Stimulated activated CD8-positive, alpha-beta memory T cell treated with anti-CD3 and anti-CD28 coated beads, Interleukin-2, amount 100 ng/mL, for 48 hours (primary cell): ENCODE results near the gene IMMP2L.

ENCODE experiments used
- DNase-seq, 2 donors: peaks; one replicate each; pipeline ENCODE4 v3.0.0-alpha.2; 2020; ENCODE audit warnings: low read depth in 2 of 2

Gene IMMP2L

GRCh38 chr7:111003883-111004282 lies 558.4 kb downstream of the IMMP2L start:
- DNase-seq, result no peak

- no peak for DNase-seq
These were observed 568.0 kb downstream of the IMMP2L start for GRCh38 chr7:110994028-110994967.

DNA sequence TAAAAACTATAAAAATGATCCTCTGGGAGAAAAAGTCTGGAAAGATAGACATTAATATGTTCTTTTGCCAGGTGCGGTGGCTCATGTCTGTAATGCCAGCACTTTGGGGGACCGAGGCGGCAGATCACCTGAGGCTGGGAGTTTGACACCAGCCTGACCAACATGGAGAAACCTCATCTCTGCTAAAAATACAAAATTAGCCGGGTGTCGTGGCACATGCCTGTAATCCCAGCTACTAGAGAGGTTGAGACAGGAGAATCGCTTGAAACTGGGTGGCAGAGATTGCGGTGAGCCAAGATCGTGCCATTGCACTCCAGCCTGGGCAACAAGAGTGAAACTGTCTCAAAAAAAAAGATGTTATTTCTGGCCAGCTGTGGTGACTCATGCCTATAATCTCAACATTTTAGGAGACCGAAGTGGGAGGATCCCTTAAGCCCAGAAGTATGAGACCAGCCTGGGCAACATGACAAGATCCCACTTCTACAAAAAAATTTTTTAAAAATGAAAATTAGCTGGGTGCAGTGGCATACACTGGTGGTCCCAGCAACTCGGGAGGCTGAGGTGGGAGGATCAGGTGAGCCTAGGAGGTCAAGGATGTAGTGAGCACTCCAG lies 573.3 kb downstream of the IMMP2L start:
- no peak for DNase-seq

- DNase-seq, result no peak
These were observed 573.9 kb downstream of the IMMP2L start for GRCh38 chr7:110988348-110988747.

DNA sequence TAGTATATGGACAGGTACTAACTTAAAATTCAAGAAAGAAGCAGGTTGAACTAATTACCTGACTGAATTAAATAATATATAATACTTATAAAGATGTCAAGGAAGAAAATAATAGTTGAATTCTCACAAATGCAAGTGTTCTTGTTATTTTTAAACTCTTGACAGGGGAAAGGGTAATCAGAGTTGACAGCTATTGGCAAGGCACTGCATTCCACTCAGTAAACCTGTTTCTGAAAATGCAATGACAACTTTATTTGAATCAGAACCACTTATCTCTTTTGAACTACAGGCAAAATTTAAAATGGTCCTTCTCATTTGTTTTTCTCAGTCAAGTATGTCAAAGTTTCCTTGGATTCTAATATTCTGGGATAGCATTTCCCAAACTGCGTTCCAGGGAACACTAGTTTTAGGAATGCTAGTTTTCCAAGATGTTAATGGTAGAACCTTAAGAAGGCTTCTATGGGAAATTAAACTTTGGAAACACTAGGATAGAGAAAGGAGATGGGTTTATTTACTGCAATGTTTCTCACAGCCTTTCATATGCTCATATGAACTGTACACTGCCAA lies 575.1 kb downstream of the IMMP2L start:
- DNase-seq, result no peak

DNA sequence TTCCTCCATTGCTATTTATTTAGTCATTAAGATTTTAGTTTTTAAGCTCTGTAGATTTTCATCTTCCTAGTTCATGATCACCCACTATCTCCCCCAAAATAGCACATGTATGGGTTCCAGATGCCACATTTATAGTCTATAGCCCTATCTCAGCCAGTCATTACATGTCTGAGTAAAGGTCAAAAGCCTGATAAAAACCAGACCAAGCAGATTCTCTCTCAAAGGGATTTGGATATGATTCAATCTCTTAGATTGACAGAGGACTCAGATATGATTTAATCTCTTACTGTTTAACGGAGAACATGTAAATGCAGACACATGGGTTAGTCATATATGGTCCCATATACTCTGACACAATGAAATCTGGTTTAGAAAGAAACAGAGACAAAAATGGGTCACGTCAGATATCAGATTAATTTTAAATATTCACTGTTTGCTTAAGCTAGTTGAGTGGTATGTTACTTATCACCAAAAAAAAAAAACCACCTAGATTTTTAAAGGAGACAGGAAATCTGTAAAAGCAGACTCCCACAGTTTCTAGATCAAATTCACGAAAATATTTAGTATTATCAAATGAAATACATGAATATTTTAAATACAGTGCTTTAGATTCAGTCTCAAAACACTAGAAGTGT lies 578.4 kb downstream of the IMMP2L start:
- no peak for DNase-seq

DNA sequence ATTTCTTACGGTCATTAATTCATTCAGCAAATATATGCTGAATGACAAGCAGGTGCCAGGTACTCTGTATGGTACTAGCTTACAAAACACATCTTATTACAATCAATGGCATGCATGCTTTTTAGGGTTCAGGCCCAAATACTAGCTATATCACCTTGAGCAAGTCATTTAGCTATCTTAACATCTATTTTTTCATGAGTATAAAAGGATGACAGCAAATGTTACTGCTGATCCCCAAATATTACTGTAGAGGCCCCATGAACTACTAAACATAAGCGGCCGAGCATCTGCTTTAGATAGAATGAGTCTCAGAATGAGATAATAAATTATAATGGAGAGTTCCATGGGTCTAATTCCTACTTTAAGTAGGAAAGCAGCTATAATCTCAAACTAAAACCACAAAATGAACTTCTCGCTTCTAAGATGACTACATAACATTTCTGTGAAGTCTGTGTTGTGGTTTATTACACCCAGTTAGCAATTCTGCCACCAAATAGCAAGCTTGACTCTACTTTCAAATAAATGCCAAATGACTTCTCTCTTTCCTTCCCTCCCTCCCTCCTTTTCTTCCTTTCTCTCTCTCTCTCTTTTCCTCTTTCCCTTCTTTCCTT lies 585.1 kb downstream of the IMMP2L start:
- DNase-seq, result no peak

DNA sequence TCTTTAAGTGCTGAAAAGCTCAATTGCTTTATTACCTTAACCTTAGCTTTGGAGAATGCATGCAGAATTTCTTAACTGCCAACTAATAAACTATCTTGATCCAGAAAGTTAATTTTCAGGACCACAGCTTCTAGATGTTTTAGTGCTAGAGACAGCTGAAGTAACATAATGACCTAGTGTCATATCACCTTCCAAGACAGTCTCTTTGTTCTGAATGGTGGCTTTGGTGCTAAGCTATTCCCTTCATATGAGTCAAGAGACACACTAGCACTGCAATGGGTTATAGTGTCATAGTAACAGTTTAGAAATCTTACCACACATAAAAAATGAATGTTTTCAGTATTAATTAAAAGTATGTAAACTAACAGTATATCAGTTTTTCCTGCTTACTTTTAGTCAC lies 586.8 kb downstream of the IMMP2L start:
- DNase-seq, result no peak

GRCh38 chr7:110974441-110974840 lies 587.9 kb downstream of the IMMP2L start:
- DNase-seq, result no peak

- no peak for DNase-seq
These were observed 588.9 kb downstream of the IMMP2L start for GRCh38 chr7:110973196-110973990.

DNA sequence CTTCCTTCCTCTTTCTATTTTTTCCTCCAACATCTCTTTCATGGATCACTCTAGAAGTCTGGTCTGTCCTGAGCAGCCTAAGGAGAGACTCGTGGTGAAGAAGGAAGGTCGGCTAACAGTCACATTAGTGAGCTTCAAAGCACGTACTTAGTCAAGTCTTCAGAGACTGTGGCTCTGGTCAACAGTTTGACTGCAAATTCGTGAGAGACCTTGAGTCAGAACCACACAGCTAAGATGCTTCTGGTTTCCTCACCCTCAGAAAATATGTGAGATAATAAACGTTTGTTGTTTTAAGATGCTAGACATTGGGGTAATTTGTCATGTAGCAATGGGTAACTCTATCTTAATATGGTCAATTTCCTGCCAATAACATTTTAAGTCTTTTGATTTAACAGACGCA lies 597.5 kb downstream of the IMMP2L start:
- no peak for DNase-seq

DNA sequence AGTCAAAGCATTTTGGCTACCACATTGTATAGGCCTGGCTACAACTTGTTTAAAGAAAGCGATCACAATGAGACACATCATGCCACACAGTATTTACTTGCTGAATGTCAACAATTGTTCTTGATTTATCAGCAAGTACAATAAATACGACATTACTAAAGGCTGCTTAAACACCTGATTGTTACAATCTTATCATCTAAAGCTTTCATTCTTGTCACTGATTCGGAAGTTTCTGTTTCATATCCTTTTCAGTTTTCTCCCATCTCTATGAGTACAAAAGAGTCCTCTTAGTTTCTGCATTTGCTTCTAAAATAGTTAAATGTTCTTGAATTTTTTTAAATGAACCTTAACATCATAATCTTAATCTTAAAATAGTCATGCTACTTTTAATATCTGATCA lies 599.5 kb downstream of the IMMP2L start:
- no peak for DNase-seq

GRCh38 chr7:110962374-110962773 lies 599.9 kb downstream of the IMMP2L start:
- DNase-seq, result no peak

DNA sequence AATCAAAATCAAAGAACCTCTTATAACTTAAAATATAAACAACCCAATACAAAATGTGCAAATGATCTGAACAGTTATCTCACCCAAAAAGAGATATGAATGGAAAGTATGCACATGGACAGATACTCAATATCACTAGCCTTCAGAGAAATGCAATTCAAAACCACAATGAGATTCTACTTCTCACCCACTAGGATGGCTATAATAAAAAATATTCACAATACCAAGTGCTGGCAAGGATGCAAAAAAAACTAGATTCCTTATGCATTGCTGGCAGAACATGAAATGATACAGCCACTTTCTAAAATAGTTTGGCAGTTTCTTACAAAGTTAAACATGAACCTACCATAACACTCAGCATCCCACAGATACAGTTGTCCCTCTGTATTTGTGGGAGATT lies 601.5 kb downstream of the IMMP2L start:
- no peak for DNase-seq

- DNase-seq, result no peak
These were observed 614.0 kb downstream of the IMMP2L start for GRCh38 chr7:110948280-110948679.

GRCh38 chr7:110947408-110947807 lies 614.9 kb downstream of the IMMP2L start:
- DNase-seq, result no peak

DNA sequence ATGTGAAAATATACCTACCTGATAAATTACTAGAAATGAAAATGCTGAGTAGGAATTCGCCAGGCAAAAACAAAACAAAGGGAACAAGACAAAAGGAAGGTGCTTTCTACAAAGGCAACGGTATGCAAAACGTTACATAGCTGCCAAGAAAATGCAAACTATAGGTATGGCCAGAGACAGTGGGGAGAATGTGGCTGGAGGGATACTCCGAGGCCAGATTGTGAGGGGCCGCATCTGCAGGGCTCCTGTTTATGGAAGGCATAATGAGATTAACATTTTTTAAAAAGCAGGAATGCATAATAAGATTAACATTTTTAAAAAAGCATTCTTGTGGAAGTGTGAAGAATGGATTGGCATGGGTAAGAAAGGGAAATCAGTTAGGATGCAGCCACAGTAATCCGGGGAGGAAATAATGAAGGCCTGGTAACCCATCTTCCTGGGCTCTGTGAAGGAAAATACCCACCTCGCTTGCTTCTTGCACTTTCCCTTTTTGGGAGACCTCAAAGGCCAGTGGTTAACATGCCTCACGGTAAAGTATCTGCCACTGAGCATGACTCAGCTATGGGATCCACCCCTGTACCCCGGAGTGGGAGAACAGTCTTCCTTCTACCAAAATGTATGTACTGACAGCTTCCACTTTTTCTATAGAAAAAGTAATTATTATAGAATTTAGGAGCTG lies 617.2 kb downstream of the IMMP2L start:
- DNase-seq, result no peak

- DNase-seq, result no peak
These were observed 617.8 kb downstream of the IMMP2L start for GRCh38 chr7:110944448-110944847.

- DNase-seq, result no peak
These were observed 618.5 kb downstream of the IMMP2L start for GRCh38 chr7:110943701-110944345.

DNA sequence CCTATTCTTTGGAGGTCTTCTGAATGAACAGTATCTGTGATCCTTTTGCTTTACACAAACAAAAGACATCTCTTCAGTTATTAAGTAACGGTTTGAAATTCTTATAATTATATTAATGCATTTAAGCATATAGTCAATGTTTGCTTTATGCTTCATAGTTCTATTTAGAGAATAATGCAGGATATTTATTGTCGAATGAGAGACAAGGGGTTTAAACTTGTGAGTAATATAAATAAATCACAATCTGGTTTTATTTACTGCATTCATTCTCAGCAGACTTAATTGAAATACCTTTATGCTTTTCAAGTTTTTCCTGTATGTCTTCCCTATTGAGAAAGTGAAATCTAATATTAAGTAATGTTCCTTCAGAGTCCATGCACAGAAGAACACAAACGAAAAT lies 620.9 kb downstream of the IMMP2L start:
- DNase-seq, result no peak
